Stomach (tissue), 4 donors: ENCODE results near the gene RIBC2.

Experiments used
- CTCF ChIP-seq, 7 experiments: fragments of 450-650 bp in 4 of 7; fragments of 200-600 bp in 3 of 7; sonication (generic) in 3 of 7; IDR thresholded peaks; one replicate each; pipeline ENCODE4 v1.5.1; 2016 to 2019; ENCODE audit warnings: antibody characterized with exemption in 7 of 7, control low read depth in 2 of 7, mild to moderate bottlenecking in 1 of 7
- EP300 ChIP-seq: sonication (generic); formaldehyde crosslinking; IDR thresholded peaks from one replicate; pipeline ENCODE4 v1.6.1; 2017; ENCODE audit warnings: antibody characterized with exemption

GRCh38 chr22:45445031-45445710 lies 31.7 kb downstream of the RIBC2 start:
- no peak for TF ChIP-seq EP300
- TF ChIP-seq CTCF (IDR thresholded peaks at IDR 0.05): no peak
